HEK293 (cell line): ENCODE measurements around the gene DKK2.

Experiments used
- CTCF ChIA-PET: fragments of 350-600 bp; formaldehyde crosslinking; extraction: SDS; loops from one replicate; lab custom pipeline; 2021; ENCODE audit warnings: antibody characterized with exemption; lab: Yijun Ruan, JAX
- POLR2A ChIA-PET: fragments of 300-600 bp; formaldehyde crosslinking; extraction: SDS; loops from one replicate; lab custom pipeline; 2020; ENCODE audit warnings: antibody characterized with exemption, inconsistent platforms; lab: Yijun Ruan, JAX
- H3K27ac ChIP-seq: fragments of 200-500 bp; sonication (Bioruptor generic); 2 replicates; pipeline ENCODE4 v1.5.1; 2014; ENCODE audit warnings: low read depth, low read length, control low read depth, inconsistent platforms; ENCODE audit errors: extremely low read depth
- H3K36me3 ChIP-seq, 2 experiments: fragments of 200-500 bp in 1 of 2; sonication (Bioruptor generic) in 1 of 2; 1 replicate in 1 of 2; 2 replicates in 1 of 2; pipeline ENCODE4 v1.5.1; 2014 to 2017; ENCODE audit warnings: inconsistent platforms in 2 of 2, low read length in 2 of 2; ENCODE audit not compliant: control insufficient read depth in 2 of 2, insufficient read depth in 1 of 2
- H3K4me1 ChIP-seq: fragments of 200-500 bp; sonication (Bioruptor generic); 2 replicates; pipeline ENCODE4 v1.5.1; 2014; ENCODE audit warnings: mild to moderate bottlenecking, low read length, inconsistent platforms; ENCODE audit not compliant: control insufficient read depth, insufficient read depth
- H3K4me3 ChIP-seq: 2 replicates; pipeline ENCODE4 v1.5.1; 2011; ENCODE audit warnings: low read depth, mild to moderate bottlenecking, control low read depth, low read length, moderate library complexity
- H3K9me3 ChIP-seq: fragments of 200-500 bp; sonication (Bioruptor generic); 2 replicates; pipeline ENCODE4 v1.5.1; 2014; ENCODE audit warnings: low read depth, low read length, inconsistent platforms; ENCODE audit not compliant: control insufficient read depth, insufficient read depth
- BCL11B ChIP-seq: fragments of 450-650 bp; formaldehyde crosslinking; IDR thresholded peaks from 2 replicates; pipeline ENCODE4 v1.5.1; 2016; ENCODE audit warnings: low read depth, missing biosample characterization, missing genetic modification characterization
- GLIS2 ChIP-seq: fragments of 450-650 bp; formaldehyde crosslinking; IDR thresholded peaks from 2 replicates; pipeline ENCODE4 v1.5.1; 2016; ENCODE audit warnings: missing biosample characterization, missing genetic modification characterization
- HOXC10 ChIP-seq: sonication (generic); formaldehyde crosslinking; IDR thresholded peaks from 2 replicates; pipeline ENCODE4 v1.8.1; 2023; ENCODE audit warnings: mild to moderate bottlenecking, missing genetic modification reagents
- INSM2 ChIP-seq: fragments of 450-650 bp; formaldehyde crosslinking; IDR thresholded peaks from 2 replicates; pipeline ENCODE4 v1.5.1; 2016; ENCODE audit warnings: missing biosample characterization, missing genetic modification characterization
- MZF1 ChIP-seq: fragments of 450-650 bp; formaldehyde crosslinking; IDR thresholded peaks from 2 replicates; pipeline ENCODE4 v1.5.1; 2017; ENCODE audit warnings: missing biosample characterization, missing genetic modification characterization, borderline replicate concordance
- PRDM6 ChIP-seq: fragments of 450-650 bp; formaldehyde crosslinking; IDR thresholded peaks from 2 replicates; pipeline ENCODE4 v1.5.1; 2017; ENCODE audit warnings: missing biosample characterization, missing genetic modification characterization
- REPIN1 ChIP-seq: fragments of 450-650 bp; formaldehyde crosslinking; IDR thresholded peaks from 2 replicates; pipeline ENCODE4 v1.5.1; 2017; ENCODE audit warnings: missing biosample characterization, missing genetic modification characterization, low read depth
- SP7 ChIP-seq: fragments of 450-650 bp; formaldehyde crosslinking; IDR thresholded peaks from 2 replicates; pipeline ENCODE4 v1.5.1; 2016; ENCODE audit warnings: missing biosample characterization, missing genetic modification characterization
- YY2 ChIP-seq: fragments of 450-650 bp; formaldehyde crosslinking; IDR thresholded peaks from 2 replicates; pipeline ENCODE4 v1.5.1; 2016; ENCODE audit warnings: missing biosample characterization, missing genetic modification characterization
- ZBTB10 ChIP-seq: fragments of 450-650 bp; formaldehyde crosslinking; IDR thresholded peaks from 2 replicates; pipeline ENCODE4 v1.5.1; 2016; ENCODE audit warnings: missing biosample characterization, missing genetic modification characterization
- ZIC2 ChIP-seq: fragments of 450-650 bp; formaldehyde crosslinking; IDR thresholded peaks from 2 replicates; pipeline ENCODE4 v1.5.1; 2016; ENCODE audit warnings: missing biosample characterization, missing genetic modification characterization
- ZNF121 ChIP-seq: fragments of 450-650 bp; formaldehyde crosslinking; IDR thresholded peaks from 2 replicates; pipeline ENCODE4 v1.5.1; 2016; ENCODE audit warnings: missing biosample characterization, missing genetic modification characterization
- ZNF202 ChIP-seq: fragments of 450-650 bp; formaldehyde crosslinking; IDR thresholded peaks from 2 replicates; pipeline ENCODE4 v1.5.1; 2016; ENCODE audit warnings: missing biosample characterization, missing genetic modification characterization, borderline replicate concordance
- ZNF211 ChIP-seq: fragments of 450-650 bp; formaldehyde crosslinking; IDR thresholded peaks from 2 replicates; pipeline ENCODE4 v1.5.1; 2016; ENCODE audit warnings: low read depth, missing biosample characterization, missing genetic modification characterization
- ZNF280C ChIP-seq: fragments of 450-650 bp; formaldehyde crosslinking; IDR thresholded peaks from 2 replicates; pipeline ENCODE4 v1.5.1; 2016; ENCODE audit warnings: missing biosample characterization, missing genetic modification characterization
- ZNF335 ChIP-seq: fragments of 450-650 bp; formaldehyde crosslinking; conservative IDR thresholded peaks from 2 replicates; pipeline ENCODE4 v1.5.1; 2016; ENCODE audit warnings: missing biosample characterization, missing genetic modification characterization
- ZNF362 ChIP-seq: fragments of 450-650 bp; formaldehyde crosslinking; IDR thresholded peaks from 2 replicates; pipeline ENCODE4 v1.5.1; 2016; ENCODE audit warnings: missing biosample characterization, missing genetic modification characterization
- ZNF416 ChIP-seq: fragments of 450-650 bp; formaldehyde crosslinking; IDR thresholded peaks from 2 replicates; pipeline ENCODE4 v1.5.1; 2016; ENCODE audit warnings: missing biosample characterization, missing genetic modification characterization
- ZNF501 ChIP-seq: fragments of 450-650 bp; formaldehyde crosslinking; IDR thresholded peaks from 2 replicates; pipeline ENCODE4 v1.5.1; 2016; ENCODE audit warnings: missing biosample characterization, missing genetic modification characterization
- ZNF549 ChIP-seq: fragments of 450-650 bp; IDR thresholded peaks from 2 replicates; pipeline ENCODE4 v1.5.1; 2018; ENCODE audit warnings: missing biosample characterization, missing genetic modification characterization, mild to moderate bottlenecking, inconsistent platforms, moderate library complexity
- ZNF555 ChIP-seq: fragments of 450-650 bp; formaldehyde crosslinking; conservative IDR thresholded peaks from 2 replicates; pipeline ENCODE4 v1.5.1; 2017; ENCODE audit warnings: missing biosample characterization, mild to moderate bottlenecking, missing genetic modification characterization, inconsistent platforms
- ZNF585B ChIP-seq: fragments of 450-650 bp; formaldehyde crosslinking; IDR thresholded peaks from 2 replicates; pipeline ENCODE4 v1.5.1; 2016; ENCODE audit warnings: missing biosample characterization, missing genetic modification characterization
- ZNF664 ChIP-seq: fragments of 450-650 bp; formaldehyde crosslinking; IDR thresholded peaks from 2 replicates; pipeline ENCODE4 v1.5.1; 2016; ENCODE audit warnings: missing biosample characterization, missing genetic modification characterization
- ZNF776 ChIP-seq: fragments of 450-650 bp; formaldehyde crosslinking; IDR thresholded peaks from 2 replicates; pipeline ENCODE4 v1.5.0; 2017; ENCODE audit warnings: missing biosample characterization, missing genetic modification characterization, borderline replicate concordance
- ZNF785 ChIP-seq: fragments of 450-650 bp; formaldehyde crosslinking; IDR thresholded peaks from 2 replicates; pipeline ENCODE4 v1.5.1; 2016; ENCODE audit warnings: missing biosample characterization, missing genetic modification characterization
- ZNF830 ChIP-seq: fragments of 450-650 bp; IDR thresholded peaks from 2 replicates; pipeline ENCODE4 v1.5.0; 2018; ENCODE audit warnings: missing biosample characterization, missing genetic modification characterization, low read depth, mild to moderate bottlenecking, moderate library complexity
- ZNF837 ChIP-seq: fragments of 450-650 bp; formaldehyde crosslinking; IDR thresholded peaks from 2 replicates; pipeline ENCODE4 v1.5.1; 2016; ENCODE audit warnings: missing biosample characterization, missing genetic modification characterization
- ZSCAN23 ChIP-seq: fragments of 450-650 bp; formaldehyde crosslinking; IDR thresholded peaks from 2 replicates; pipeline ENCODE4 v1.5.1; 2016; ENCODE audit warnings: missing biosample characterization, missing genetic modification characterization

DKK2 gene

GRCh38 chr4:107011312-107011711, 24.8 kb downstream of the DKK2 start:
- no peak for TF ChIP-seq ZBTB10 (tag by site-specific recombination)
- no peak for TF ChIP-seq MZF1 (tag by site-specific recombination)
- no peak for TF ChIP-seq ZNF280C (tag by site-specific recombination)
- no peak for TF ChIP-seq ZNF202 (tag by site-specific recombination)
- no peak for TF ChIP-seq ZNF362 (tag by site-specific recombination)
- no peak for TF ChIP-seq YY2 (tag by site-specific recombination)
- no peak for TF ChIP-seq ZNF416
- no peak for TF ChIP-seq ZNF664 (tag by site-specific recombination)
- TF ChIP-seq ZNF555 (tag by site-specific recombination): no peak
- TF ChIP-seq ZNF837 (tag by site-specific recombination): no peak
- TF ChIP-seq ZSCAN23 (tag by site-specific recombination): no peak
- TF ChIP-seq BCL11B (tag by site-specific recombination): no peak
- no peak for TF ChIP-seq ZNF549
- TF ChIP-seq PRDM6: no peak
- TF ChIP-seq GLIS2 (tag by site-specific recombination): no peak
- TF ChIP-seq ZNF501 (tag by site-specific recombination): no peak
- no peak for TF ChIP-seq ZNF585B (tag by site-specific recombination)
- no peaks in the 10 kb centered on the region for H3K9me3 ChIP-seq
- no peaks in the 10 kb centered on the region for H3K4me1 ChIP-seq
- no peak overlapping the region for H3K27ac ChIP-seq
- no peak overlapping the region for H3K4me3 ChIP-seq
- ChIA-PET CTCF (no interaction called here), POLR2A (no interaction called here)
- no peaks in the 10 kb centered on the region for H3K36me3 ChIP-seq

- POLR2A ChIA-PET: no interaction called here
- TF ChIP-seq HOXC10 (no peak), ZNF785 (tag by site-specific recombination) (no peak), ZNF830 (tag by site-specific recombination) (no peak), ZNF776 (no peak), ZNF335 (tag by site-specific recombination) (no peak), ZIC2 (no peak), ZNF211 (tag by site-specific recombination) (no peak), SP7 (tag by site-specific recombination) (no peak), ZNF121 (tag by site-specific recombination) (no peak), INSM2 (tag by site-specific recombination) (no peak), REPIN1 (tag by site-specific recombination) (no peak)
Observed at GRCh38 chr4:107009196-107009968, 26.7 kb downstream of the DKK2 start.

More at GRCh38 chr4:107009196-107009968, 26.7 kb downstream of the DKK2 start:
- Histone ChIP-seq H3K36me3 (no peaks in the 10 kb centered on the region), H3K4me1 (no peaks in the 10 kb centered on the region), H3K9me3 (no peaks in the 10 kb centered on the region), H3K4me3 (no peak overlapping the region), H3K27ac (no peak overlapping the region)
- CTCF ChIA-PET: interaction anchor here (1.1 kb wide), 1 partner anchor 25 kb away, joined by 3 read pairs; no protein-coding TSS in a partner anchor
